Transverse colon (tissue), 4 donors: ENCODE results near the gene ESRRG. TPM values are rescaled to one million over a fixed set of nuclear protein-coding genes. Genes with fewer than 3 reads are reported as not detected.

Source experiments
- DNase-seq: peaks from one replicate; pipeline ENCODE4 v3.0.0-alpha.2; 2019
- H3K27ac ChIP-seq, 4 donors: fragments of 200-600 bp; sonication (generic); 2 replicates each; pipeline ENCODE4 v1.5.1; 2016 to 2018; ENCODE audit warnings: inconsistent platforms in 4 of 4
- H3K27me3 ChIP-seq: fragments of 200-600 bp; sonication (generic); 2 replicates; pipeline ENCODE4 v1.5.1; 2017; ENCODE audit warnings: inconsistent platforms
- H3K36me3 ChIP-seq, 4 donors: fragments of 200-600 bp; sonication (generic); 2 replicates each; pipeline ENCODE4 v1.5.1; 2017 to 2019; ENCODE audit warnings: inconsistent platforms in 4 of 4
- H3K4me1 ChIP-seq, 4 donors: fragments of 200-600 bp; sonication (generic); 2 replicates each; pipeline ENCODE4 v1.5.1; 2017 to 2020; ENCODE audit warnings: inconsistent platforms in 4 of 4
- H3K4me3 ChIP-seq, 4 donors: fragments of 200-600 bp; sonication (generic); 1 replicate in 1 of 4; 2 replicates in 3 of 4; pipeline versions ENCODE4 v1.5.1 to v1.6.1; 2017 to 2019; ENCODE audit warnings: inconsistent platforms in 4 of 4
- H3K9me3 ChIP-seq, 2 donors: fragments of 200-600 bp; sonication (generic); 2 replicates each; pipeline ENCODE4 v1.5.1; 2017 to 2019; ENCODE audit warnings: inconsistent platforms in 2 of 2
- CTCF ChIP-seq, 5 experiments: fragments of 200-600 bp in 3 of 5; fragments of 450-650 bp in 2 of 5; sonication (generic) in 3 of 5; IDR thresholded peaks; 1 replicate in 2 of 5; 2 replicates in 3 of 5; pipeline ENCODE4 v1.5.1; 2016 to 2017; ENCODE audit warnings: antibody characterized with exemption in 5 of 5, inconsistent platforms in 3 of 5, mild to moderate bottlenecking in 2 of 5, moderate library complexity in 1 of 5
- EP300 ChIP-seq: sonication (generic); formaldehyde crosslinking; IDR thresholded peaks from one replicate; pipeline ENCODE4 v1.6.1; 2017; ENCODE audit warnings: antibody characterized with exemption, low read depth
- POLR2A ChIP-seq: fragments of 450-650 bp; IDR thresholded peaks from one replicate; pipeline ENCODE4 v1.6.1; 2016; ENCODE audit warnings: antibody characterized with exemption, mild to moderate bottlenecking, moderate library complexity
- POLR2AphosphoS5 ChIP-seq, 3 donors: sonication (generic); formaldehyde crosslinking; IDR thresholded peaks; one replicate each; pipeline ENCODE4 v1.6.1; 2016; ENCODE audit warnings: antibody characterized with exemption in 3 of 3
- WGBS, 2 donors: methylation state at CpG; one replicate each; pipeline ENCODE4 v1.1.5; 2018; ENCODE audit warnings: low coverage in 1 of 2; 5-methylcytosine and 5-hydroxymethylcytosine counted together
- in situ Hi-C, 4 donors: fragments of 200-750 bp; cut with MboI; loops; one replicate each; pipeline versions ENCODE4 v1.15.0 to v1.15.1; 2017; ENCODE audit warnings: low sequenced_read_pairs in 3 of 4, low pct_ligation_motif_present in 1 of 4, low pct_unique_long_range_greater_than_20kb in 1 of 4
- intact Hi-C: fragments of 100-400 bp; cut with DNase I; formaldehyde crosslinking; loops from one replicate; pipeline ENCODE4 v1.15.1; 2023; ENCODE audit warnings: low total_unique reads
- total RNA-seq, 4 donors: library from RNA; depleted of rRNA; stranded (reverse); fragments of >200 nt; gene quantifications; one replicate each; pipeline ENCODE4 v1.1.0, GENCODE V29; 2016

Gene ESRRG
- total RNA-seq, 4 donors from 2014 or later = 0.20 to 1.5 (median 0.50) TPM

- in situ Hi-C loops = no loop called here
These were observed 34.9 kb upstream of the ESRRG start for GRCh38 chr1:216758161-216758560.

GRCh38 chr1:216757110-216757509, 33.9 kb upstream of the ESRRG start:
- WGBS, 2 donors = 67 to 85% methylated on average over 1 of the region's 1 CpG
- Histone ChIP-seq H3K36me3 (no peaks in the 10 kb centered on the region), H3K9me3 (no peaks in the 10 kb centered on the region), H3K4me1 (no peaks in the 10 kb centered on the region), H3K27ac (no peak overlapping the region), H3K27me3 (no peaks in the 10 kb centered on the region), H3K4me3 (no peak overlapping the region)
- TF ChIP-seq EP300 (no peak), POLR2AphosphoS5 (IDR thresholded peaks at IDR 0.05) (no peak), POLR2A (no peak), CTCF (IDR thresholded peaks at IDR 0.05) (no peak)
- intact Hi-C loops (no loop called here), in situ Hi-C loops (no loop called here)
- DNase-seq = no peak

More at GRCh38 chr1:216758161-216758560, 34.9 kb upstream of the ESRRG start:
- no peak for DNase-seq
- Histone ChIP-seq H3K27me3 (no peaks in the 10 kb centered on the region), H3K36me3 (no peaks in the 10 kb centered on the region), H3K27ac (no peak overlapping the region), H3K4me1 (no peaks in the 10 kb centered on the region), H3K9me3 (no peaks in the 10 kb centered on the region), H3K4me3 (no peak overlapping the region)
- TF ChIP-seq EP300 (no peak), CTCF (IDR thresholded peaks at IDR 0.05) (no peak), POLR2AphosphoS5 (IDR thresholded peaks at IDR 0.05) (no peak), POLR2A (no peak)
- WGBS, 2 donors = 71 to 83% methylated on average over 5 to 8 of the region's 8 CpGs
- intact Hi-C loops = no loop called here

- H3K36me3 ChIP-seq = no peaks in the 10 kb centered on the region
- H3K27ac ChIP-seq = no peak overlapping the region
- TF ChIP-seq CTCF (IDR thresholded peaks at IDR 0.05) (no peak), POLR2AphosphoS5 (IDR thresholded peaks at IDR 0.05) (no peak), EP300 (no peak), POLR2A (no peak)
- DNase-seq = no peak
- no peaks in the 10 kb centered on the region for H3K27me3 ChIP-seq
- in situ Hi-C loops = no loop called here
- H3K9me3 ChIP-seq = no peaks in the 10 kb centered on the region
- whole genome bisulfite sequencing, 2 donors = 84 to 87% methylated on average over 2 of the region's 2 CpGs
- no peak overlapping the region for H3K4me3 ChIP-seq
- intact Hi-C loops = no loop called here
- peaks cover 0 to 3% (median 0%) of the 10 kb centered on the region in 4 donors for H3K4me1 ChIP-seq
These were observed 27.7 kb upstream of the ESRRG start for GRCh38 chr1:216750961-216751360.

- H3K9me3 ChIP-seq = no peaks in the 10 kb centered on the region
- H3K4me3 ChIP-seq = no peak overlapping the region
- no peak for DNase-seq
- no peaks in the 10 kb centered on the region for H3K36me3 ChIP-seq
- H3K27ac ChIP-seq = no peak overlapping the region
- peak; percentile 41 to 54 (median 54) for TF ChIP-seq CTCF (IDR thresholded peaks at IDR 0.05)
- no peak for TF ChIP-seq POLR2A
- no peak for TF ChIP-seq POLR2AphosphoS5 (IDR thresholded peaks at IDR 0.05)
- no peak for TF ChIP-seq EP300
- H3K4me1 ChIP-seq = peaks cover 0 to 3% (median 0%) of the 10 kb centered on the region in 4 donors
- no peaks in the 10 kb centered on the region for H3K27me3 ChIP-seq
- WGBS, 2 donors = 2 to 7% methylated on average over 3 of the region's 3 CpGs
- intact Hi-C loops = no loop called here
- in situ Hi-C loops = no loop called here
These were observed 26.9 kb upstream of the ESRRG start for GRCh38 chr1:216750031-216750627.
